Measurements from ENCODE around the gene BNC2.

The BNC2 gene

DNA sequence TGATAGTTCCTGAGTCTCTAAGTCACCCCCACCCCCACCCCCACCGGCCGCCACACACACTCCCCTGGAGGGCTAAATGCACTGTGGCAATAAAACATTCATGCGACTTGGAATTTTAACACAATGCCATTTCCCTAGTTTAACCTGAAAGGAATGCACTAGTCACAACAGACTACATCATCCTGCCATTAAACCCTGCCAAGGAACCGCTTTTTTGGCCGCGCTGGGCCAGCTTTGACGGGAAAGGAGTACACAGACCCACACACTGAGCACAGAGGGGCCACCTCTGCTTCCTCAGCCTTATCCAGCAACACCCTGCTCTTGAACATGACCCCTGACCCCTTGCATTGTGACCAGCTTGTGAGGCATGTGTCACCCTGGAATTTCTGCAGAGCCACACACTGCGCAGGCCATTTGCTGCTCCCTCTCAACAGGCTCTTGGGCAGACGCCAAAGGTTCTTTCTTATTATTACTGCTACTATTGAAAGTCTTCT is 165.3 kb downstream of the BNC2 start:
- peak overlapping the region; percentile 0 to 60 for H3K4me3 ChIP-seq (replicated peaks in 1 of 2; ENCODE audit: low read depth in 2 of 2, low read length in 2 of 2)
- no peak for TF ChIP-seq CTCF (IDR thresholded peaks at IDR 0.05; ENCODE audit: low read depth, low read length)
- peak; percentile 99 to 100 for DNase-seq (ENCODE audit: low read depth in 2 of 2)

- no peak for TF ChIP-seq CTCF (IDR thresholded peaks at IDR 0.05; ENCODE audit: low read depth, low read length)
- DNase-seq (ENCODE audit: low read depth in 2 of 2), result peak in 1 of 2 donors; percentile 40
- peak overlapping the region; percentile 32 to 60 for H3K4me3 ChIP-seq (replicated peaks in 1 of 2; ENCODE audit: low read depth in 2 of 2, low read length in 2 of 2)
These were observed 166.1 kb downstream of the BNC2 start for GRCh38 chr9:16704116-16705110.

DNA sequence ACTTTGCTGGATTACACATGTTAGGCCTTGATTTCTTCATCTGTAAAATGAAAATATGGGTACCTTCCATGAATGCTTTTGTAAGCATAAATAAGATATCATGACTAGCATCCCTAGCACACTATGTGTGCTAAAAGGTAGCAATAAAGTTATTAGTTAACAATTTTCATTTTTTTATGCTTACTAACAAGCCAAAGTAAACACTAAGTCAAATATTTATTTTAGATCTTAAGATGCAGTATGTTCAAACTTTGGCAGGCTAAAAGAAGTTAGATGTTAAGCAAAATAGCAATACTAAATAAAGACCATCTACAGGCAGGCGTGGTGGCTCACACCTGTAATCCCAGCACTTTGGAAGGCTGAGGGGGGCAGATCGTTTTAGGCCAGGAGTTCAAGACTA is 169.1 kb downstream of the BNC2 start:
- TF ChIP-seq CTCF (IDR thresholded peaks at IDR 0.05; ENCODE audit: low read depth, low read length), result no peak
- DNase-seq (ENCODE audit: low read depth in 2 of 2), result no peak
- H3K4me3 ChIP-seq (replicated peaks in 1 of 2; ENCODE audit: low read depth in 2 of 2, low read length in 2 of 2), result no peak overlapping the region

DNA sequence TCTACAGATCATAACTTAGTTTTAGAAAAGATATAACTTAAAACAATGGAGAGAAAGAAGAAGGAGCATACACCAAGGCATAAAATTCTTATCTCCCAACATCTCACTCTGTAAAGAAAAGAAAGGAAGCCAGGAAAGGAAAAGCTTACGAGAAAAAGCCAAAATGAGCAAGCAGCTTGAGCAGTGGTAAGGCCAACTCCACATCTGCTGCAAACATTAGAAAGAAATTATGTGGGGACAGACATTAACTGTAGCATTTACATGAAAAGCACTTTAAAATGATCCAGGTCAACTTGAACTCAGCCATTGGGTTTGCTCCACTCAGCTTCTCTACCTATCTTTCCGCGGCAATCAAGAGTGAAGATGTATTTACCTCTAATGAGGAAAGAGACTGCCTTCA is 176.9 kb downstream of the BNC2 start:
- DNase-seq (ENCODE audit: low read depth in 2 of 2), result no peak
- H3K4me3 ChIP-seq (replicated peaks in 1 of 2; ENCODE audit: low read depth in 2 of 2, low read length in 2 of 2), result no peak overlapping the region
- TF ChIP-seq CTCF (IDR thresholded peaks at IDR 0.05; ENCODE audit: low read depth, low read length), result no peak

GRCh38 chr9:16690628-16691027 is 179.8 kb downstream of the BNC2 start:
- no peak overlapping the region for H3K4me3 ChIP-seq (replicated peaks in 1 of 2; ENCODE audit: low read depth in 2 of 2, low read length in 2 of 2)
- TF ChIP-seq CTCF (IDR thresholded peaks at IDR 0.05; ENCODE audit: low read depth, low read length), result no peak
- DNase-seq (ENCODE audit: low read depth in 2 of 2), result no peak

DNA sequence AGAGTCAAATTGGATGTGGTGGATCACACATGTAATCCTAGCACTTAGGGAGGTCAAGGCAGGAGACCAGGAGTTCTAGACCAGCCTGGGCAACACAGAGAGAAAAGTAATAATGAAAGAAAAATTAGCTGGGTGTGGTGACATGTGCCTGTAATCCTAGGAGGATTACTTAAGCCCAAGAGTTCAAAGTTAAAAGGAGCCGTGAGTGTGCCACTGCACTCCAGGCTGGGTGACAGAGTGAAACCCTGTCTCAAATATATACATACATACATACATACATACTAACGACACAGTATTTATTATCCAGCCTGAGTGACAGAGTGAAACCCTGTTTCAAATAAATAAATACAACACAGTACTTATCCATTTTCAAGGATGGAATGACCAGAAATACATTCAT is 180.3 kb downstream of the BNC2 start:
- DNase-seq (ENCODE audit: low read depth in 2 of 2), result no peak
- no peak overlapping the region for H3K4me3 ChIP-seq (replicated peaks in 1 of 2; ENCODE audit: low read depth in 2 of 2, low read length in 2 of 2)
- TF ChIP-seq CTCF (IDR thresholded peaks at IDR 0.05; ENCODE audit: low read depth, low read length), result no peak
